Measurements from ENCODE around the gene SDHAF3. TPM values are rescaled to one million over a fixed set of nuclear protein-coding genes. Genes with fewer than 3 reads are reported as not detected.
"Not testable (repeated sequence)": the region's sequence is repeated elsewhere in the genome, so short reads cannot be mapped to it uniquely, and the experiment has no call there.

SDHAF3 gene
- 10 to 100 TPM; 22.3 to 30.7 TPM for total RNA-seq

DNA sequence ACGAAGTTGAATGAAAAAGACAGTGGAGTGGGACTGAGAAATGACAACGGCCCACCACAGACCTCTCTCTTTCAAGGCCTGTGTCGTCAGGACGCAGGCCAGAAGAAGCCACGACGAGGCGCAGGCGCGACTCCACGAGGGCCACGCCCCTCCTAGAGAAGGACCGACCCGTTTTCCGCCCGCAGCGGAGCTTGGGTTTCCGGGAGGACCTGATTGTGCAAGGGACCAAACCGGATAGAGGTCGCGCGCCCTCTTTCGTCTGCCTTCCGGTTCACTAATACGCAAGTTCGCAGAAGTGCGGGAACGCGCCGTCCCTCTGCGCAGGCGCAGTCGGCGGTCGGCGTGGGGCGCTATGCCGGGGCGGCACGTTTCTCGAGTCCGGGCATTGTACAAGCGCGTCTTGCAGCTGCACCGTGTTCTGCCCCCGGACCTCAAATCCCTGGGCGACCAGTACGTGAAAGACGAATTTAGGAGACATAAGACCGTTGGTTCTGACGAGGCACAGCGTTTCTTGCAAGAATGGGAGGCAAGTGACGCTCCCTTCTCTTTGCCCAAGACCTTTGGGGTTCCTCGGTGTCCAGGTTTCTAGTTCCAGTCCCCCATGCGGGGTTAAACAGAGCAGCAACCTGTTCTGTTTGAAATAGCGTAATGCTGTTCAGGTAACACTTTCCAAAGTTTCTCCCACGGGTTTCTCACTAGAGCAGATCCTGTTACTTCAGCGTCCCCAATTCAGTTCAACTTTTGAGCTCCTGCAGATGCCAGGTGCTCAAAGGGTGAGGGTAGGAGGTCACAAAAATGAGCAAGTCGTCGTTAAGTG is at the start of gene SDHAF3:
Gene SDHAF3, plus strand, starts transcription at position 327 of the 817 bp plus-strand sequence. Its CDS starts 26 bp downstream, at position 353.
- intact Hi-C loops (cut with DNase I) = no loop called here
- peak; percentile 36 to 86 (median 84) for TF ChIP-seq POLR2A (IDR thresholded peaks at IDR 0.05)
- TF ChIP-seq, protein P1, sequence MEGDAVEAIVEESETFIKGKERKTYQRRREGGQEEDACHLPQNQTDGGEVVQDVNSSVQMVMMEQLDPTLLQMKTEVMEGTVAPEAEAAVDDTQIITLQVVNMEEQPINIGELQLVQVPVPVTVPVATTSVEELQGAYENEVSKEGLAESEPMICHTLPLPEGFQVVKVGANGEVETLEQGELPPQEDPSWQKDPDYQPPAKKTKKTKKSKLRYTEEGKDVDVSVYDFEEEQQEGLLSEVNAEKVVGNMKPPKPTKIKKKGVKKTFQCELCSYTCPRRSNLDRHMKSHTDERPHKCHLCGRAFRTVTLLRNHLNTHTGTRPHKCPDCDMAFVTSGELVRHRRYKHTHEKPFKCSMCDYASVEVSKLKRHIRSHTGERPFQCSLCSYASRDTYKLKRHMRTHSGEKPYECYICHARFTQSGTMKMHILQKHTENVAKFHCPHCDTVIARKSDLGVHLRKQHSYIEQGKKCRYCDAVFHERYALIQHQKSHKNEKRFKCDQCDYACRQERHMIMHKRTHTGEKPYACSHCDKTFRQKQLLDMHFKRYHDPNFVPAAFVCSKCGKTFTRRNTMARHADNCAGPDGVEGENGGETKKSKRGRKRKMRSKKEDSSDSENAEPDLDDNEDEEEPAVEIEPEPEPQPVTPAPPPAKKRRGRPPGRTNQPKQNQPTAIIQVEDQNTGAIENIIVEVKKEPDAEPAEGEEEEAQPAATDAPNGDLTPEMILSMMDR (IDR thresholded peaks at IDR 0.05) = peak in 3 of 7 experiments; percentile 3 to 36 (median 7)
- ATAC-seq (peak; percentile 99), DNase-seq (peak; percentile 98 to 99 (median 99))
- no peaks in the 10 kb centered on the region for H3K27me3 ChIP-seq
- H3K36me3 ChIP-seq (replicated peaks in 1 of 2; ENCODE audit: insufficient read depth in 1 of 2, low read depth in 2 of 2) = no peaks in the 10 kb centered on the region
- WGBS, 2 donors = 1% methylated on average over 18 to 59 of the region's 59 CpGs
- peak within 1 kb of the TSS; percentile 21 to 33 for H3K4me3 ChIP-seq
- H3K4me1 ChIP-seq = peaks cover 14% of the 10 kb centered on the region
- peak within 1 kb of the TSS; percentile 34 to 79 (median 59) for H3K27ac ChIP-seq
- H3K9me3 ChIP-seq = no peaks in the 10 kb centered on the region

DNA sequence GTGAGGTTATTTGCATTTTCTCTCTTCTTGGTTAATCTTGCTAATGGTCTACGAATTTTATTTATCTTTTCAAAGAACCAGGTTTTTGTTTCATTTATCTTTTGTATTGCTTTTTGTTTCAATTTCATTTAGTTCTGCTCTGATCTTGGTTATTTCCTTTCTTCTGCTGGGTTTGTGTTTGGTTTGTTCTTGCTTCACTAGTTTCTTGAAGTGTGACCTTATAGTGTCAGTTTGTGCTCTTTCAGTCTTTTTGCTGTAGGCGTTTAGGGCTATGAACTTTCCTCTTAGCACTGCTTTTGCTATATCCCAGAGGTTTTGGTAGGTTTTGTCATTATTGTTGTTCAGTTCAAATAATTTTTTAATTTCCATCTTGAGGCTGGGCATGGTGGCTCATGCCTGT is 45.5 kb upstream of the SDHAF3 start:
- H3K4me1 ChIP-seq; DNase-seq; H3K9me3 ChIP-seq; H3K27ac ChIP-seq; H3K36me3 ChIP-seq (replicated peaks in 1 of 2; ENCODE audit: insufficient read depth in 1 of 2, low read depth in 2 of 2); H3K4me3 ChIP-seq; intact Hi-C loops (cut with DNase I); ATAC-seq; H3K27me3 ChIP-seq: not testable (repeated sequence)
- 37 to 39% methylated on average over 2 of the region's 2 CpGs for WGBS, 2 donors

DNA sequence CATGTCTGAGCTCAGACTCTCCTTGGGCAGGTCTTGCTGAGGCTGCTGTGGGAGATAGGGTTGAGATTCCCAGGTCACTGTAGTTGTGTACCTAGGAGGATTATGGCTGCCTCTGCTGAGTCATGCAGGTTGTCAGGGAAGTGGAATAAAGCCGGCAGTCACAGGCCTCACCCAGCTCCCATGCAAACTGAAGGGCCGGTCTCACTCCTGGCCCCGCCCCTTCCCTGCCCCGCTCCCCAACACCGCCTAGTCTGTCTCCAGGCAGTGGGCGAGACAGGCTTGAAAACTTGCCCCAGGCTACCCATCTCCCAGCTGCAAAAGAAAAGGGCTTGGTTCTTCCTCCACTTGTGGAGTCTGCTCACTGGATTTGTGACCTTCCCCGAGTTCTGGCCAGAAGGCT is 41.6 kb upstream of the SDHAF3 start:
- Histone ChIP-seq H3K27me3 (no peaks in the 10 kb centered on the region), H3K36me3 (replicated peaks in 1 of 2; ENCODE audit: insufficient read depth in 1 of 2, low read depth in 2 of 2) (no peaks in the 10 kb centered on the region), H3K4me3 (no peak overlapping the region), H3K4me1 (no peaks in the 10 kb centered on the region), H3K9me3 (peaks cover 0 to 4% (median 0%) of the 10 kb centered on the region in 3 donors), H3K27ac (no peak overlapping the region)
- intact Hi-C loops (cut with DNase I) = no loop called here
- no peak for ATAC-seq
- no peak for DNase-seq
- TF ChIP-seq, protein P1 (IDR thresholded peaks at IDR 0.05) = no peak
- TF ChIP-seq POLR2A (IDR thresholded peaks at IDR 0.05) = no peak
- WGBS, 2 donors = 56 to 81% methylated on average over 5 to 7 of the region's 7 CpGs

DNA sequence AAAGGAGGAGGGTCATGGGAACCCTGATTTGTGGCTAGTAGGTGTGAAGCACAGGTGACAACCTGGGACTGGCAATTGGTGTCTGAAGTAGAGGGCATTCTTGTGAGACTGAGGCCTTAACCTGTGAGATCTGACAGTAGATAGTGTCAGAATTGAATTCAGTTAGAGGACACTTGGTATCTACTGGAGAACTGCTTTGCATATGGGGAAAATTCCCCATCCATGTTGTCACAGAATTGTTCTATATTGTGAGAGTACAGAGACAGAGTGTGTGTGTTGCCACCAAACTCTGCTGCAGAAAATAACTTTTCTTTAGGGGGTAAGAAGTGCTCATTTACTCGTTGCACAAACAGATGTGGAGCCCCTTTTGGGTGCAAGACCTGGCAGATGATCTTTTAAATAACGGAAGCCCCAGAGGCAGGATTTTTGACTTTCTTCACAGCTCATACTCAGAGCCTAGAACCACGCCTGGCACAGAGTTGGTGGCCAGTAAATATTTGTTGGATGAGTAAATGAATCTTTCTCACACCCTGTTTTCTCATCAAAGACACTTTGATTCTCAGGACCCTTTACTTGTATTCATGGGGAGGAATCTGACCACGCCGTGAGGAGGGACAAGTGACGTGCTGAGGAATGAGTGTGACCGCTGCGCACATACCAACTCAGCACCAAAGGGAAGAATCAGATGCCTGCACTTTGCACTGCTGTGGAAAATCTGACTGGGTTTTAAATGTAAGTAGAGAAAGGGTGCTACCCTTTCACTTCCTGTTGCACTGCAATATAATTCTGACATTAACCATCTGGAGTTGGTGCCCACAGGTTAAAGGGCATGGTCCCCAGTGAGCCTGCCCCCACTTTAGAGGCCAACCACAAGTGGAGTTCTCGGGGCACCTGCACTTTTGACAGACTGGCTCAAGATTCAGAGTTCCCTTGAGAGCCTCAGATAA is 39.2 kb upstream of the SDHAF3 start:
- Histone ChIP-seq H3K27me3 (no peaks in the 10 kb centered on the region), H3K36me3 (replicated peaks in 1 of 2; ENCODE audit: insufficient read depth in 1 of 2, low read depth in 2 of 2) (no peaks in the 10 kb centered on the region), H3K27ac (no peak overlapping the region), H3K4me1 (no peaks in the 10 kb centered on the region), H3K9me3 (peaks cover 0 to 4% (median 0%) of the 10 kb centered on the region in 3 donors), H3K4me3 (no peak overlapping the region)
- intact Hi-C loops (cut with DNase I) = no loop called here
- 65 to 68% methylated on average over 9 of the region's 9 CpGs for WGBS, 2 donors
- no peak for TF ChIP-seq POLR2A (IDR thresholded peaks at IDR 0.05)
- TF ChIP-seq, protein P1 (IDR thresholded peaks at IDR 0.05) = no peak
- no peak for DNase-seq
- no peak for ATAC-seq

DNA sequence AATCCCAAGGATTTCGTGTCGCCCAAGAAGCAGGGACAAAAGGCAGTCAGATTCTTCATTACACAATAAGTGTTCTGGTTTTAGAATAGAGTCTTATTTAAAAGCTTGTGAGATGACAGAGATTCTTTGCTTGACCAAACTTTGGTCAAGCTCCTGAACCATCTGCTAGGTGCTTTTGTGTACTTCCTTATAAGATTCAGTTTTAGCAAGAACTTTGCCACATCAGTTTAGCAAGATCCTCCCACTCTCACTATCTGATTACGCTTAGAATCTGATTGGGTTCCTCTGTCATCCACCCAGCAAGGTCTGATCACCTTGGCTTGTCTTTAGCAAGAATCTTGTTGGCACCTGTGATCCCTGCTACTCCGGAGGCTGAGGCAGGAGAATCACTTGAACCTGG is 38.2 kb upstream of the SDHAF3 start:
- intact Hi-C loops (cut with DNase I) = no loop called here
- Histone ChIP-seq H3K4me1 (no peaks in the 10 kb centered on the region), H3K4me3 (no peak overlapping the region), H3K27ac (no peak overlapping the region), H3K36me3 (replicated peaks in 1 of 2; ENCODE audit: insufficient read depth in 1 of 2, low read depth in 2 of 2) (no peaks in the 10 kb centered on the region), H3K9me3 (peaks cover 0 to 4% (median 0%) of the 10 kb centered on the region in 3 donors), H3K27me3 (no peaks in the 10 kb centered on the region)
- DNase-seq (no peak), ATAC-seq (no peak)
- TF ChIP-seq, protein P1 (IDR thresholded peaks at IDR 0.05) = no peak
- TF ChIP-seq POLR2A (IDR thresholded peaks at IDR 0.05) = no peak
- WGBS, 2 donors = 69 to 77% methylated on average over 4 of the region's 4 CpGs
